HG03460 (cell line): ENCODE data around the gene ACTL8.

Experiments used
- ATAC-seq: cut with Tn5 transposase; IDR thresholded peaks from one replicate; pipeline ENCODE4 v1.9.1; 2021; ENCODE audit not compliant: unreplicated experiment

Gene ACTL8

GRCh38 chr1:17798011-17798410 is 42.9 kb downstream of the ACTL8 start:
- no peak for ATAC-seq

- ATAC-seq: no peak
These were observed 43.8 kb downstream of the ACTL8 start for GRCh38 chr1:17798799-17799382.

- ATAC-seq: no peak
These were observed 44.5 kb downstream of the ACTL8 start for GRCh38 chr1:17799642-17800041.

GRCh38 chr1:17802164-17802563 is 47.0 kb downstream of the ACTL8 start:
- ATAC-seq: no peak

- no peak for ATAC-seq
These were observed 47.8 kb downstream of the ACTL8 start for GRCh38 chr1:17802945-17803344.

GRCh38 chr1:17805869-17806684 is 50.9 kb downstream of the ACTL8 start:
- no peak for ATAC-seq

- no peak for ATAC-seq
These were observed 53.7 kb downstream of the ACTL8 start for GRCh38 chr1:17808816-17809215.

GRCh38 chr1:17810668-17811067 is 55.5 kb downstream of the ACTL8 start:
- no peak for ATAC-seq

- ATAC-seq: no peak
These were observed 61.4 kb downstream of the ACTL8 start for GRCh38 chr1:17816511-17816910.

GRCh38 chr1:17819129-17819802 is 64.1 kb downstream of the ACTL8 start:
- ATAC-seq: no peak

- no peak for ATAC-seq
These were observed 65.1 kb downstream of the ACTL8 start for GRCh38 chr1:17820198-17820597.

- no peak for ATAC-seq
These were observed 67.8 kb downstream of the ACTL8 start for GRCh38 chr1:17822741-17823426.

- no peak for ATAC-seq
These were observed 70.4 kb downstream of the ACTL8 start for GRCh38 chr1:17825273-17826164.

- ATAC-seq: no peak
These were observed 71.0 kb downstream of the ACTL8 start for GRCh38 chr1:17826165-17826488.

GRCh38 chr1:17828991-17829390 is 73.9 kb downstream of the ACTL8 start:
- ATAC-seq: no peak

- no peak for ATAC-seq
These were observed 74.4 kb downstream of the ACTL8 start for GRCh38 chr1:17829579-17829978.

- ATAC-seq: no peak
These were observed 76.5 kb downstream of the ACTL8 start for GRCh38 chr1:17831597-17831996.

- ATAC-seq: no peak
These were observed 78.7 kb downstream of the ACTL8 start for GRCh38 chr1:17833661-17834501.

- no peak for ATAC-seq
These were observed 79.5 kb downstream of the ACTL8 start for GRCh38 chr1:17834561-17835100.
